GM19463 (cell line): ENCODE data around the gene CACHD1.

ENCODE experiments used
- ATAC-seq: cut with Tn5 transposase; IDR thresholded peaks from one replicate; pipeline ENCODE4 v1.9.1; 2021; ENCODE audit warnings: mild to moderate bottlenecking, moderate library complexity; ENCODE audit not compliant: unreplicated experiment

CACHD1 gene

GRCh38 chr1:64519901-64520300 lies 50.0 kb downstream of the CACHD1 start:
- ATAC-seq, result no peak

GRCh38 chr1:64522740-64523139 lies 52.8 kb downstream of the CACHD1 start:
- ATAC-seq, result no peak

GRCh38 chr1:64523413-64524337 lies 53.7 kb downstream of the CACHD1 start:
- ATAC-seq, result no peak

GRCh38 chr1:64524614-64525013 lies 54.7 kb downstream of the CACHD1 start:
- no peak for ATAC-seq

- ATAC-seq, result no peak
Observed at GRCh38 chr1:64525116-64525686, 55.3 kb downstream of the CACHD1 start.

- no peak for ATAC-seq
Observed at GRCh38 chr1:64526312-64526711, 56.4 kb downstream of the CACHD1 start.

- ATAC-seq, result no peak
Observed at GRCh38 chr1:64527165-64527564, 57.2 kb downstream of the CACHD1 start.

- ATAC-seq, result no peak
Observed at GRCh38 chr1:64527786-64528185, 57.9 kb downstream of the CACHD1 start.

- no peak for ATAC-seq
Observed at GRCh38 chr1:64530969-64531692, 61.2 kb downstream of the CACHD1 start.

- ATAC-seq, result no peak
Observed at GRCh38 chr1:64532646-64533045, 62.7 kb downstream of the CACHD1 start.

GRCh38 chr1:64535938-64536835 lies 66.3 kb downstream of the CACHD1 start:
- no peak for ATAC-seq

- ATAC-seq, result no peak
Observed at GRCh38 chr1:64536836-64537490, 67.0 kb downstream of the CACHD1 start.

GRCh38 chr1:64537942-64538341 lies 68.0 kb downstream of the CACHD1 start:
- no peak for ATAC-seq

GRCh38 chr1:64538389-64538788 lies 68.5 kb downstream of the CACHD1 start:
- ATAC-seq, result no peak

GRCh38 chr1:64539289-64539688 lies 69.4 kb downstream of the CACHD1 start:
- no peak for ATAC-seq

GRCh38 chr1:64539781-64540218 lies 69.9 kb downstream of the CACHD1 start:
- ATAC-seq, result no peak

- ATAC-seq, result no peak
Observed at GRCh38 chr1:64540265-64540791, 70.4 kb downstream of the CACHD1 start.

- no peak for ATAC-seq
Observed at GRCh38 chr1:64542118-64542517, 72.2 kb downstream of the CACHD1 start.

- no peak for ATAC-seq
Observed at GRCh38 chr1:64543831-64544230, 73.9 kb downstream of the CACHD1 start.
